ENCODE measurements around the gene ABCA4.

DNA sequence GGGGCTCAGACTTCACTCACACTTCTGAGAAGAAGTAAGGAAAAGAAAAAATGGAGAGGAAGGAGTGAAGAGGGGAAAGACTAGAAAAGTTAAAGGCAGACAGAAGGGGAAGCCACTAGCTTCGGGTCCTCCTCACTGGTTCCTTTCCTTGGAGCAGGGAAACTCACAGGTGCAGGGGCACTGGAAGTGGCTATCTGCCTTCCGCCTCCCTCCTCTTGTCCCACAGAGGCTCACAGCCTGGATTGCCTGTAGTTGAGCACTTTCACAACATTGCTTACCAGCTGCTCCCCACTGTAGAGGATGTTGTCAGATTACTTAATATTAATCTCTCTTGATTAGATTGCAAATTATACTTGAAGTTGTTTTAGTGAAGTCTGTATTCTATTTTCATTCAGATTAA lies 21.6 kb upstream of the ABCA4 start:
- TF ChIP-seq POLR2A (IDR thresholded peaks at IDR 0.05; ENCODE audit: low read depth, low read length) (no peak), POLR2AphosphoS5 (IDR thresholded peaks at IDR 0.05; ENCODE audit: low read depth, low read length) (no peak), TAF1 (IDR thresholded peaks at IDR 0.05; ENCODE audit: borderline replicate concordance, low read depth, low read length) (no peak)
